Colon (tissue), 2 donors: ENCODE results near the gene TMEM184A.
"Not testable (repeated sequence)": the region's sequence is repeated elsewhere in the genome, so short reads cannot be mapped to it uniquely, and the experiment has no call there.

Source experiments
- FAIRE-seq: peaks from 2 replicates; lab custom pipeline; 2012; peaks lifted over from hg19 to GRCh38; lab: Jason Lieb, UNC
- donor health status: control.
- donor health status: control.

Gene TMEM184A

GRCh38 chr7:1590476-1590875 is 34.5 kb upstream of the TMEM184A start:
- FAIRE-seq: no peak

- no peak for FAIRE-seq
Observed at GRCh38 chr7:1588978-1589377, 33.0 kb upstream of the TMEM184A start.

GRCh38 chr7:1587738-1588137 is 31.7 kb upstream of the TMEM184A start:
- FAIRE-seq: no peak

GRCh38 chr7:1586827-1587705 is 31.1 kb upstream of the TMEM184A start:
- no peak for FAIRE-seq

GRCh38 chr7:1586126-1586826 is 30.3 kb upstream of the TMEM184A start:
- no peak for FAIRE-seq

- no peak for FAIRE-seq
Observed at GRCh38 chr7:1585142-1585981, 29.4 kb upstream of the TMEM184A start.

GRCh38 chr7:1584700-1585099 is 28.7 kb upstream of the TMEM184A start:
- no peak for FAIRE-seq

GRCh38 chr7:1583241-1583930 is 27.4 kb upstream of the TMEM184A start:
- FAIRE-seq: not testable (repeated sequence)

GRCh38 chr7:1580422-1581030 is 24.5 kb upstream of the TMEM184A start:
- FAIRE-seq: no peak

GRCh38 chr7:1579481-1580421 is 23.7 kb upstream of the TMEM184A start:
- FAIRE-seq: no peak

GRCh38 chr7:1578513-1578912 is 22.5 kb upstream of the TMEM184A start:
- no peak for FAIRE-seq

- FAIRE-seq: no peak
Observed at GRCh38 chr7:1576521-1577253, 20.7 kb upstream of the TMEM184A start.

- FAIRE-seq: no peak
Observed at GRCh38 chr7:1575809-1576208, 19.8 kb upstream of the TMEM184A start.

GRCh38 chr7:1572111-1572822 is 16.3 kb upstream of the TMEM184A start:
- FAIRE-seq: no peak

GRCh38 chr7:1569833-1570632 is 14.0 kb upstream of the TMEM184A start, which contains the start of gene PSMG3:
Gene PSMG3 (minus strand): TSS chr7:1570032. CDS start chr7:1569339, 693 bp downstream.
- no peak for FAIRE-seq

GRCh38 chr7:1569440-1569832 is 13.4 kb upstream of the TMEM184A start:
- FAIRE-seq: no peak

GRCh38 chr7:1569016-1569415 is 13.0 kb upstream of the TMEM184A start:
- no peak for FAIRE-seq
